ENCODE data around the gene MYO1D. TPM values are rescaled to one million over a fixed set of nuclear protein-coding genes. Genes with fewer than 3 reads are reported as not detected.
"Not testable (repeated sequence)": the region's sequence is repeated elsewhere in the genome, so short reads cannot be mapped to it uniquely, and the experiment has no call there.

MYO1D gene
- total RNA-seq, 1 donor from 2014 or later: 12.9 TPM

DNA sequence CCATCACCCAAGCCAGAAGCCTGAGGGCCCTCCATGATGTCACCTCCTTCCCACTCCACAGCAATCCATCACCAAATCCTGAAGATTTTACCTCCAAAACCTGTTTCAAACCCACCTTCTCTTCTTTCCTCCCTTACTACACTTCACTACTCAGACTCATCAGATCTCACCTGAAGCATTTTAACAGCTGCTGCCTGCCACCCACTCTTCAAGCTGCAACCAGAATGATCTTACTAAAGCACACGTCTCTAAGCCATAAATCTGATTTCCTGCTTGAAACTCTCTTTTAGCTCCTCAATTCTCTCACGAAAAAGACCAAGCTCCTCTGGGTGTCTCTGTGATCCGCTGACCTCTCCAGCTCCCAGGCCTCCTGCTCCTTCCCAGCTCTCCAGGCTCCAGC is 343.6 kb downstream of the MYO1D start:
- Mint-ChIP-seq H3K27ac (no peak overlapping the region), H3K9me3 (no peaks in the 10 kb centered on the region), H3K36me3 (ENCODE audit: low read depth) (peaks cover 2% of the 10 kb centered on the region), H3K4me1 (peaks cover 16% of the 10 kb centered on the region), H3K27me3 (peaks cover 2% of the 10 kb centered on the region), H3K4me3 (no peak overlapping the region)
- no peak for DNase-seq
- intact Hi-C loops (cut with micrococcal nuclease): no loop called here

- Mint-ChIP-seq H3K4me1 (peaks cover 21% of the 10 kb centered on the region), H3K27me3 (peaks cover 2% of the 10 kb centered on the region), H3K4me3 (no peak overlapping the region), H3K36me3 (ENCODE audit: low read depth) (peaks cover 2% of the 10 kb centered on the region), H3K27ac (no peak overlapping the region), H3K9me3 (no peaks in the 10 kb centered on the region)
- intact Hi-C loops (cut with micrococcal nuclease): no loop called here
- DNase-seq: peak; percentile 54
Measured at GRCh38 chr17:32529604-32530003, 347.3 kb downstream of the MYO1D start.

DNA sequence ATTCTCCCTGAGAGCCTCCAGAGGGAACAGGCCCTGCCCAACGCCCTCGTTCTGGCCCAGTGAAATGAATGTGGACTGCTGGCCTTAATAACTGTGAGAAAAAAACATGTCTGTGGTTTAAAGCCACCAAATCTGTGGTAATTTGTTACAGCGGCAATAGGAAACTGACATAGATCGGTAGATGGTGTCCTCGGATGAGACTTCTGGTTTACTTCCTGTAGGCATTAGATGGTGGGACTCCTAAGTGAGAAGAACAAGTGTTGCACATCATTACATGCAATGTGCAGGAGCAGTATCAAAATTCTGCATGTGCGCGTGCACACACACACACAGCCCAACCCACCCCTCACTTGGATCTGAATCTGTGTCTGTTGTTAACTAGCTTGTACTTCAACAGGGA is 348.1 kb downstream of the MYO1D start:
- Mint-ChIP-seq H3K4me1 (peaks cover 27% of the 10 kb centered on the region), H3K4me3 (no peak overlapping the region), H3K27ac (no peak overlapping the region), H3K27me3 (peaks cover 2% of the 10 kb centered on the region), H3K36me3 (ENCODE audit: low read depth) (peaks cover 2% of the 10 kb centered on the region), H3K9me3 (no peaks in the 10 kb centered on the region)
- peak; percentile 56 for DNase-seq
- intact Hi-C loops (cut with micrococcal nuclease): no loop called here

DNA sequence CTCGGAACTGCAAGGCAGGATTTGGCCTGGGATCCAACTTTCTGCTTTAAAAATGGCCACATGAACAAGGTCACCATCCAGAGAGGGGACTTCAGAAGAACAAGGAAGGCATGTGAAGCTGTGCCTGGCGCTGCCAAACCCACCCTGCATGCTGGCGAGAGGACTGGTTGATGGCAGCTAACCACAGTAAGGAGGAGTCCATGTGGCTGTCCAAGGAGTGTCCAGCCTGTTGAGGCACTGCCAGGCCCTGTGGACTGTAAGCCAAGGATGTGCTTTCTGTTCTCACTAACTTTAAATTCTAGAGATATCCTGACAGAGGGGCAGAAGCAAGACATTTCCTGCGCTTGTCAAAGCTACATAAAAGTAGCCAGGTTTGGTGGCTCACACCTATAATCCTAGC is 349.8 kb downstream of the MYO1D start:
- Mint-ChIP-seq H3K36me3 (ENCODE audit: low read depth) (no peaks in the 10 kb centered on the region), H3K4me1 (peaks cover 31% of the 10 kb centered on the region), H3K9me3 (no peaks in the 10 kb centered on the region), H3K27me3 (no peaks in the 10 kb centered on the region), H3K4me3 (no peak overlapping the region), H3K27ac (peak overlapping the region; percentile 49)
- intact Hi-C loops (cut with micrococcal nuclease): no loop called here
- DNase-seq: peak; percentile 52

DNA sequence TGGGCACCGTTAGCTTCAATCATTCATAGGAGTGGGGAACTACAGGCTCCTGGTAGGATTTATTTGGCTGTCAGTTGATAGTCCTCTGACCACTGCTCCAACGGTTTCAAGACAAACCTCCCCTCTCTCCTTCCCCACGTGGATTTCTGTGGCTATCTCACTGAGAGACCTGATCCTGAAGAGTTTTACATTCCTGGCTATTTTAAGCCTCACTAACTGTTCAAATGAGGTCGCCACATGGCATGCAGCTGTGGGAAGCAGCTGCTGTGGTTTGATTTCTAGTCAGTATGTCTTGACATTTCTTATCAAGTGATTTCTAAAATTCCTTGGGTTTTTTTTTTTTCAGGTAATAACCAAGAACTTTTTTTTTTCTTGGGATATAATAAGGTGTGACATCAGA is 351.8 kb downstream of the MYO1D start:
- peak; percentile 50 for DNase-seq
- H3K4me3 Mint-ChIP-seq: no peak overlapping the region
- H3K9me3 Mint-ChIP-seq: no peaks in the 10 kb centered on the region
- H3K4me1 Mint-ChIP-seq: peaks cover 45% of the 10 kb centered on the region
- H3K27ac Mint-ChIP-seq: no peak overlapping the region
- intact Hi-C loops (cut with micrococcal nuclease): no loop called here
- no peaks in the 10 kb centered on the region for H3K27me3 Mint-ChIP-seq
- H3K36me3 Mint-ChIP-seq (ENCODE audit: low read depth): no peaks in the 10 kb centered on the region

DNA sequence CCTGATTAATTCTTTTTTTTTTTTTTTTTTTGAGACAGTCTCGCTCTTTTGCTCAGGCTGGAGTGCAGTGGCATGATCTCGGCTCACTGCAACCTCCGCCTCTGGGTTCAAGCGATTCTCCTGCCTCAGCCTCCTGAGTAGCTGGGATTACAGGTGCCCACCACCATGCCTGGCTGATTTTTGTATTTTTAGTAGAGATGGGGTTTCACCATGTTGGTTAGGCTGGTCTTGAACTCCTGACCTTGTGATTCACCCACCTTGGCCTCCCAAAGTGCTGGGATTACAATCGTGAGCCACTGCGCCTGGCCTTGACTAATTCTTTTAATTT is 352.4 kb downstream of the MYO1D start:
- intact Hi-C loops (cut with micrococcal nuclease); H3K27me3 Mint-ChIP-seq; H3K4me3 Mint-ChIP-seq; H3K9me3 Mint-ChIP-seq; H3K36me3 Mint-ChIP-seq (ENCODE audit: low read depth): not testable (repeated sequence)
- H3K4me1 Mint-ChIP-seq: peaks cover 51% of the 10 kb centered on the region
- DNase-seq: peak; percentile 50
- peak overlapping the region; percentile 94 for H3K27ac Mint-ChIP-seq

DNA sequence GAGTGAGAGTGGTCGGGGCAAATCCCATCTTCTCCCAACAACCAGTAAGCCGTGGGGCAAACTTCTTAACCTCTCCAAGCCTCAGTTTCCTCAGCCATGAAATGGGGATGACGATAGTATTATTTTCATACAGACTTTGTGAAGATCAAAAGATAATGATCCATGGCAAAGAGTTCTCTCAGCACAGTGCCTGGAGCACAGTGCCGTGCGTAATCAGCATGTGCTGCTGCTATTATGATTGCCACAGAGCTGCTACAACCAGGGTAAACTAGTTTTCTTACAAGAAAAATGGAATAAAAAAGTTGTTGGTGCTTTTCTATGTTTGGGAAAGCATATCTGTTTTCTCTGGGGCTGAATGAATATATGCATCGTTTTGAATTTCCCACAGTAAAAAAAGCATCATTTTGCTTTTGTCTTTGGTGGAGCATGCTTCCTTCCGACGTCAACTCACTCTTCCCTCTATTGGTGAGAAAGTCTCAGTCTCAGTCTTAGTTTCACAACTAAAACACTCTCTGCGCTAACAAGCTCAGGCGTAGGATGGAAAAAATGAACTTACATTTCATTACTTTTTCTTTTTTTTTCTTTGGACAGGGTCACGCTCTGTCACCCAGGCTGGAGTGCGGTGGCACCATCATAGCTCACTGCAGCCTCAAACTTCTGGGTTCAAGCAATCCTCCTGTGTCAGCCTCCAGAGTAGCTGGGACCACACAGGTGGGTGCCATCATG is 352.9 kb downstream of the MYO1D start:
- Mint-ChIP-seq H3K27ac (peak overlapping the region; percentile 94), H3K36me3 (ENCODE audit: low read depth) (no peaks in the 10 kb centered on the region), H3K9me3 (no peaks in the 10 kb centered on the region), H3K4me3 (peak overlapping the region; percentile 36), H3K27me3 (no peaks in the 10 kb centered on the region), H3K4me1 (peaks cover 51% of the 10 kb centered on the region)
- intact Hi-C loops (cut with micrococcal nuclease): loop anchor here (1.0 kb wide), 3 partner anchors 21 to 33 kb away; no protein-coding TSS in a partner anchor
- DNase-seq: peak; percentile 76

DNA sequence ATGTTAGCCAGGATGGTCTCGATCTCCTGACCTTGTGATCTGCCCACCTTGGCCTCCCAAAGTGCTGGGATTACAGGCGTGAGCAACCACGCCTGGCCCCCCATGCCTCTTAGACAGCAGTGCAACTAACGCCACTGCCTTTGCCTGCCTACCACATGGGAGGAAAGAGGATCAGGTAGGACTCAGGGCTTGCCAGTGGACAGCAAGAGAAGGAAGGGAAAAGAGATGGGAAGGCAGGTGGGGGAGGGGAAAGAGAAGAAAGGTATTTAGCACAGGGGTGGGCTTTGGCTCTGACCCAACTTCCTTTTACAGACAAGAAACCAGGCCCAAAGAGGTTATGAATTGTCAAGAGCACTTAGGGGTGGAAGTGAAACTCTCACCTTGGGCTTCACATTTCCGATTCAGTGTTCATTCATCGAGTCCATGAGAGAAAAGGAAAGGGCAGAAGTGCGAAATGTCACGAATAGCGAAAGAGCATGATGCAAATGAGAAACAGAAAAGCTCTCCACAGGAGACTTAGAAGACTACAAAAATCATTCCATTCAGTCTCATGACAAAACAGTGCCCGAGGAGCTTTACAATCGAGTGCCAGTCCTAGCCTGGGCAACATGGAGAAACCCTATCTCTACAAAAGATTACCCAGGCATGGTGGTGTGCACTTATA is 353.8 kb downstream of the MYO1D start:
- peak; percentile 85 for DNase-seq
- Mint-ChIP-seq H3K4me1 (peaks cover 50% of the 10 kb centered on the region), H3K27me3 (no peaks in the 10 kb centered on the region), H3K4me3 (peak overlapping the region; percentile 36), H3K27ac (peak overlapping the region; percentile 94), H3K36me3 (ENCODE audit: low read depth) (no peaks in the 10 kb centered on the region), H3K9me3 (no peaks in the 10 kb centered on the region)
- intact Hi-C loops (cut with micrococcal nuclease): loop anchor here (1.0 kb wide), 3 partner anchors 20 to 32 kb away; no protein-coding TSS in a partner anchor

GRCh38 chr17:32520737-32521404 is 356.1 kb downstream of the MYO1D start:
- Mint-ChIP-seq H3K4me3 (peak overlapping the region; percentile 80), H3K36me3 (ENCODE audit: low read depth) (no peaks in the 10 kb centered on the region), H3K27me3 (no peaks in the 10 kb centered on the region), H3K4me1 (peaks cover 65% of the 10 kb centered on the region), H3K27ac (peak overlapping the region; percentile 91), H3K9me3 (no peaks in the 10 kb centered on the region)
- intact Hi-C loops (cut with micrococcal nuclease): no loop called here
- no peak for DNase-seq

DNA sequence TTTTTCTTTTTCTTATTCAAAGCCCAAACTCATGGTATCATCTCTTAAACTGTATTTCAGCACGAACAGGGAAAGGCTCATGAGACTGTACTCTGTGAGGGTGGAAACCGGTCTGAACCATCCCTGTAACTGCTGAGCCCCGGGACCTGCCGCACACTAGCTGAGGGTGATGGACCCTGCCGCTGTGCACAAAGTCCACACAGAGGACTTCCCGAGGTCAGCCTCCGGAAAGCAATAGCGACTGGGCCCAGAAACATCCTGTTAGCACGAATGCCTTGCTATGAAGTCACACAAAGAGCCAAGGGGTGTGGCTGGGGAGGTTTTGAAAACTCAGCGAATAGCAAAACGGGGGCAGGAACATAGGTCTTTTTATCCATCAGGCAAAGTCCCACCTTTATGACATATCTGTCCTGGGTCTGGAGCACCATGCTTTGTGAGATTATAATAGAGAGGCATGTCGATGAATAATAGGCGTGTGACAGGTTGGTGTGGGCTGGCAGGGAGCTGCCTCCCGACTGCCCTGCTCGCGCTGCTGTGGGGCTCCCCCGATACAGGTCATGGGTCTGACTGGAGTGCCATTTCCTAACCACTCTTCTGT is 356.7 kb downstream of the MYO1D start:
- Mint-ChIP-seq H3K27me3 (no peaks in the 10 kb centered on the region), H3K27ac (peak overlapping the region; percentile 91), H3K36me3 (ENCODE audit: low read depth) (no peaks in the 10 kb centered on the region), H3K4me3 (peak overlapping the region; percentile 80), H3K4me1 (peaks cover 70% of the 10 kb centered on the region), H3K9me3 (no peaks in the 10 kb centered on the region)
- peak; percentile 85 for DNase-seq
- intact Hi-C loops (cut with micrococcal nuclease): no loop called here

GRCh38 chr17:32519228-32520103 is 357.5 kb downstream of the MYO1D start:
- peak; percentile 89 for DNase-seq
- Mint-ChIP-seq H3K4me3 (peak overlapping the region; percentile 80), H3K27me3 (no peaks in the 10 kb centered on the region), H3K9me3 (no peaks in the 10 kb centered on the region), H3K4me1 (peaks cover 66% of the 10 kb centered on the region), H3K27ac (peak overlapping the region; percentile 91), H3K36me3 (ENCODE audit: low read depth) (no peaks in the 10 kb centered on the region)
- intact Hi-C loops (cut with micrococcal nuclease): no loop called here

- H3K36me3 Mint-ChIP-seq (ENCODE audit: low read depth): no peaks in the 10 kb centered on the region
- no peak for DNase-seq
- H3K4me1 Mint-ChIP-seq: peaks cover 60% of the 10 kb centered on the region
- H3K9me3 Mint-ChIP-seq: no peaks in the 10 kb centered on the region
- no peaks in the 10 kb centered on the region for H3K27me3 Mint-ChIP-seq
- peak overlapping the region; percentile 50 for H3K4me3 Mint-ChIP-seq
- H3K27ac Mint-ChIP-seq: peak overlapping the region; percentile 18
- intact Hi-C loops (cut with micrococcal nuclease): no loop called here
Measured at GRCh38 chr17:32518646-32519227, 358.2 kb downstream of the MYO1D start.

GRCh38 chr17:32517982-32518381 is 358.9 kb downstream of the MYO1D start:
- intact Hi-C loops (cut with micrococcal nuclease): no loop called here
- H3K27ac Mint-ChIP-seq: peak overlapping the region; percentile 52

More at GRCh38 chr17:32517982-32518381, 358.9 kb downstream of the MYO1D start:
- no peaks in the 10 kb centered on the region for H3K27me3 Mint-ChIP-seq
- no peaks in the 10 kb centered on the region for H3K36me3 Mint-ChIP-seq (ENCODE audit: low read depth)
- H3K4me1 Mint-ChIP-seq: peaks cover 58% of the 10 kb centered on the region
- DNase-seq: no peak
- no peaks in the 10 kb centered on the region for H3K9me3 Mint-ChIP-seq
- peak overlapping the region; percentile 16 for H3K4me3 Mint-ChIP-seq

Data from activated CD4-positive, alpha-beta T cell treated with anti-CD3 and anti-CD28 coated beads, Interleukin-2, amount 10 ng/mL, durations not matched to agents 24 days and 14 days (primary cell).